Inferior parietal cortex (tissue), 1 donor: ENCODE results near the gene IBA57.

Source experiments
- DNase-seq: peaks from one replicate; pipeline ENCODE4 v3.0.0-alpha.2; 2016; ENCODE audit errors: extremely low spot score

Gene IBA57

GRCh38 chr1:228156941-228157728 lies 8.5 kb upstream of the IBA57 start:
- DNase-seq = no peak

GRCh38 chr1:228157729-228158126 lies 7.9 kb upstream of the IBA57 start:
- DNase-seq = no peak

- no peak for DNase-seq
These were observed 7.2 kb upstream of the IBA57 start for GRCh38 chr1:228158151-228159007.

- no peak for DNase-seq
These were observed 6.5 kb upstream of the IBA57 start for GRCh38 chr1:228159008-228159665.

- no peak for DNase-seq
These were observed 5.3 kb upstream of the IBA57 start for GRCh38 chr1:228160201-228160761.

GRCh38 chr1:228161362-228161761 lies 4.2 kb upstream of the IBA57 start:
- no peak for DNase-seq

- no peak for DNase-seq
These were observed 3.7 kb upstream of the IBA57 start for GRCh38 chr1:228161866-228162265.

- no peak for DNase-seq
These were observed 3.2 kb upstream of the IBA57 start for GRCh38 chr1:228162286-228163006.

GRCh38 chr1:228163007-228163753 lies 2.4 kb upstream of the IBA57 start:
- no peak for DNase-seq

GRCh38 chr1:228163776-228164519 lies 1.7 kb upstream of the IBA57 start:
- no peak for DNase-seq

GRCh38 chr1:228164561-228165371 lies 838 bp upstream of the IBA57 start:
- no peak for DNase-seq

- DNase-seq = peak; percentile 59
These were observed 749 bp downstream of the IBA57 start for GRCh38 chr1:228166170-228166936.

- DNase-seq = no peak
These were observed 3.1 kb downstream of the IBA57 start for GRCh38 chr1:228168563-228169270.

- DNase-seq = no peak
These were observed 3.7 kb downstream of the IBA57 start for GRCh38 chr1:228169345-228169744.

GRCh38 chr1:228170666-228171065 lies 5.1 kb downstream of the IBA57 start:
- DNase-seq = no peak

GRCh38 chr1:228171221-228171891 lies 5.8 kb downstream of the IBA57 start:
- DNase-seq = no peak
